Measurements from ENCODE around the gene ATL2. TPM values are rescaled to one million over a fixed set of nuclear protein-coding genes. Genes with fewer than 3 reads are reported as not detected.
"Not testable (repeated sequence)": the region's sequence is repeated elsewhere in the genome, so short reads cannot be mapped to it uniquely, and the experiment has no call there.

The ATL2 gene
- total and polyA plus RNA-seq, 2 donors (not counting 3 experiments of a cell fraction or from before 2014, with no cell fraction given) = 23.9 to 45.5 TPM

DNA sequence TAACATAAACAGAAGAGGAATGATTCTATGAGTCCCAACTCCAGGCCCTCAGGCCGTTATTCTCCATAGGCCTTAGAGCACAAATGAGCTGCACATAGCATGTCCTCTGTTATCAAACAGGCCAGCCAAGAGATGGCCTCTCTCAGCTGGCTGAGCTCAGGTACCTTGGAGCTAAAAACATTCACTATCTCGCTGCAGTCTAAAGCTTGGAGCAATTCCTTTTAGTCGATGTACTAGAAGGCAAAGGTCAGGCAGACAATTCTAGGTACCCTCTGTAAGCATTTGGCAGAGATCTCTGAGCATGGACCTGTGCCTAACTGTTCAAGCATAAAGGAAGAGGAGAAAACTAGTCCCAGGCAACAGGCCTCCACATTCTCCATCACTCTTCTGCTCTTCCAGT, 38.0 kb upstream of the ATL2 start:
- dilution Hi-C loops (cut with MboI; ENCODE audit: extremely low pct_ligation_motif_present, low sequenced_read_pairs) = no loop called here

GRCh38 chr2:38412235-38412871, 35.3 kb upstream of the ATL2 start:
- H3K9me3 ChIP-seq (replicated peaks; ENCODE audit: control insufficient read depth, insufficient read depth, low read length); BruUV-seq (replicated peaks); H2AFZ ChIP-seq (ENCODE audit: low read depth, low read length); H3K9me1 ChIP-seq (replicated peaks; ENCODE audit: control insufficient read depth, extremely low read depth, insufficient read depth, low read length); H3K27me3 ChIP-seq (ENCODE audit: control insufficient read depth in 2 of 2, insufficient read depth in 2 of 2, low read length in 2 of 2); H3K27ac ChIP-seq (ENCODE audit: insufficient read depth, low read depth, low read length); H3K9ac ChIP-seq (replicated peaks; ENCODE audit: extremely low read depth, insufficient read depth, low read length); H3K4me1 ChIP-seq (ENCODE audit: control insufficient read depth, extremely low read depth, insufficient read depth, low read length); H4K20me1 ChIP-seq (replicated peaks; ENCODE audit: control insufficient read depth, extremely low read depth, insufficient read depth, low read length); H3K79me2 ChIP-seq (ENCODE audit: control insufficient read depth, insufficient read depth, low read length); POLR2A ChIA-PET; CTCF ChIA-PET; intact Hi-C loops (cut with micrococcal nuclease); dilution Hi-C loops (cut with MboI; ENCODE audit: extremely low pct_ligation_motif_present, low sequenced_read_pairs); H3K4me2 ChIP-seq (ENCODE audit: insufficient read depth, low read length); DNase-seq (ENCODE audit: low read depth, low spot score); H3K36me3 ChIP-seq (ENCODE audit: control insufficient read depth in 2 of 2, extremely low read depth in 1 of 2, insufficient read depth in 2 of 2, low read length in 2 of 2); H3K4me3 ChIP-seq (replicated peaks in 1 of 3; ENCODE audit: insufficient read depth in 1 of 3, low read depth in 1 of 3, low read length in 3 of 3); FAIRE-seq: not testable (repeated sequence)

More for the DNA sequence above, 38.0 kb upstream of the ATL2 start:
- H3K27ac ChIP-seq (ENCODE audit: insufficient read depth, low read depth, low read length) = no peak overlapping the region
- no peaks in the 10 kb centered on the region for H3K4me1 ChIP-seq (ENCODE audit: control insufficient read depth, extremely low read depth, insufficient read depth, low read length)
- H3K9ac ChIP-seq (replicated peaks; ENCODE audit: extremely low read depth, insufficient read depth, low read length) = no peak overlapping the region
- no peaks in the 10 kb centered on the region for H4K20me1 ChIP-seq (replicated peaks; ENCODE audit: control insufficient read depth, extremely low read depth, insufficient read depth, low read length)
- FAIRE-seq (no peak), DNase-seq (ENCODE audit: low read depth, low spot score) (no peak)
- no peak overlapping the region for H3K4me2 ChIP-seq (ENCODE audit: insufficient read depth, low read length)
- ChIA-PET CTCF (no interaction called here), POLR2A (no interaction called here)
- no peak overlapping the region for H3K4me3 ChIP-seq (replicated peaks in 1 of 3; ENCODE audit: insufficient read depth in 1 of 3, low read depth in 1 of 3, low read length in 3 of 3)
- intact Hi-C loops (cut with micrococcal nuclease) = no loop called here
- TF ChIP-seq MYC (IDR thresholded peaks at IDR 0.05; ENCODE audit: low read depth, low read length) (no peak), FOS (IDR thresholded peaks at IDR 0.05; ENCODE audit: borderline replicate concordance, insufficient read depth, low read length) (no peak), CTCF (IDR thresholded peaks at IDR 0.05; ENCODE audit: extremely low read depth in 1 of 2, insufficient read depth in 1 of 2, low read depth in 1 of 2, low read length in 2 of 2) (no peak), MAX (IDR thresholded peaks at IDR 0.05; ENCODE audit: insufficient read depth, insufficient read length) (no peak), JUN (IDR thresholded peaks at IDR 0.05; ENCODE audit: borderline replicate concordance, insufficient read depth, insufficient read length, low read depth) (no peak), EZH2 (IDR thresholded peaks at IDR 0.05; ENCODE audit: borderline replicate concordance, low read depth, low read length, severe bottlenecking) (no peak), POLR2A (IDR thresholded peaks at IDR 0.05; ENCODE audit: low read depth, low read length) (no peak), GATA2 (IDR thresholded peaks at IDR 0.05; ENCODE audit: insufficient read depth, insufficient read length, low read depth, low read length) (no peak), POLR2AphosphoS5 (IDR thresholded peaks at IDR 0.05; ENCODE audit: insufficient read depth, low read depth, low read length) (no peak)
- no peaks in the 10 kb centered on the region for H3K79me2 ChIP-seq (ENCODE audit: control insufficient read depth, insufficient read depth, low read length)
- H2AFZ ChIP-seq (ENCODE audit: low read depth, low read length) = no peak overlapping the region
- no peaks in the 10 kb centered on the region for H3K36me3 ChIP-seq (ENCODE audit: control insufficient read depth in 2 of 2, extremely low read depth in 1 of 2, insufficient read depth in 2 of 2, low read length in 2 of 2)
- H3K9me1 ChIP-seq (replicated peaks; ENCODE audit: control insufficient read depth, extremely low read depth, insufficient read depth, low read length) = no peaks in the 10 kb centered on the region
- H3K9me3 ChIP-seq (replicated peaks; ENCODE audit: control insufficient read depth, insufficient read depth, low read length) = no peaks in the 10 kb centered on the region
- no TSS peak for BruUV-seq (replicated peaks)
- H3K27me3 ChIP-seq (ENCODE audit: control insufficient read depth in 2 of 2, insufficient read depth in 2 of 2, low read length in 2 of 2) = peaks cover 0 to 2% of the 10 kb centered on the region in 2 experiments
